ENCODE results near the gene ADARB1.

GRCh38 chr21:45069711-45070110, 4.7 kb upstream of the ADARB1 start:
- no peak for TF ChIP-seq CTCF (IDR thresholded peaks at IDR 0.05; ENCODE audit: insufficient read depth, low read length, poor library complexity, severe bottlenecking)
- no peak for TF ChIP-seq EZH2phosphoT487 (conservative IDR thresholded peaks at IDR 0.05; ENCODE audit: low read length)

All from SU-DHL-6 (cell line).